ENCODE data around the gene FHL3. TPM values are rescaled to one million over a fixed set of nuclear protein-coding genes. Genes with fewer than 3 reads are reported as not detected.

FHL3 gene
- total RNA-seq, 2 donors from 2014 or later, result 7.3 to 7.8 TPM

DNA sequence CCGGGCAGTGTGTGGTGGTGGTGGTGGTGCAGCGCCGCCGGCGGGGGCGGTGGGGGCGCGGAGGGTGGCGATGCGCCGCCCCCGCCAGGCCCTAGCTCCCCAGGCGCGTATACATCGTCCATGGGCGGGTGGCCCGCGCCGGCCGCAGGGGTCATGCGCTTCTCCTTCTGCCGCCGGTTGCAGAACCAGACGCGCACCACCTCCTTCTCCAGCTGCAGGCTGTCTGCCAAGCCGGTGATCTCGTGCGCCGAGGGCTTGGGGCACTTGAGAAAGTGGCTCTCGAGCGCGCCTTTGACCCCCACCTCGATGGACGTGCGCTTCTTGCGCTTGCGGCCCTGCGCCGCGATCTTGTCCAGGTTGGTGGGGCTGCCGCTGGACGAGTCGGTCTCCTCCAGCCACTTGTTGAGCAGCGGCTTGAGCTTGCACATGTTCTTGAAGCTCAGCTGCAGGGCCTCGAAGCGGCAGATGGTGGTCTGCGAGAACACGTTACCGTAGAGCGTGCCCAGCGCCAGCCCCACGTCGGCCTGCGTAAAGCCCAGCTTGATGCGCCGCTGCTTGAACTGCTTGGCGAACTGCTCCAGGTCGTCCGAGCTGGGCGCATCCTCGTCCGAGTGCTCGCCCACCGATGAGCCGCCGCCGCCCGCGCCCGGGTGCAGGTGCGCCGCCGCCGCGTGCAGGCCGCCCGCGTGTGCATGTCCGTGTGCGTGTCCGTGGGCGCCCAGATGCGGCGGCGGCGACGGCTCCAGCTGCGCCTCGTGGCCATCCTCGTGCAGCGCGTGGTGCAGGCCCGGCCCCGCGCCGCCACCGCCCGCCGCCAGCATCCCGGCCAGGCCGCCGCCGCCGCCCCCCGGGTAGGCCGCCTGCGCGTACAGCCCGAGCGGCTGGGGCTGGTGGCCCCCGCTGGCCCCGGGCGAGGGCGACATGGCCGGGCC is 40.4 kb upstream of the FHL3 start:
- Histone ChIP-seq H3K36me3 (replicated peaks in 1 of 2; ENCODE audit: insufficient read depth in 1 of 2, low read depth in 2 of 2) (no peaks in the 10 kb centered on the region), H3K27me3 (peaks cover 0 to 29% of the 10 kb centered on the region in 2 donors), H3K4me1 (peaks cover 27% of the 10 kb centered on the region), H3K4me3 (no peak overlapping the region), H3K27ac (no peak overlapping the region), H3K9me3 (no peaks in the 10 kb centered on the region)
- no peak for ATAC-seq
- intact Hi-C loops (cut with DNase I), result no loop called here
- TF ChIP-seq POLR2A (IDR thresholded peaks at IDR 0.05), result no peak
- peak in 3 of 4 donors; percentile 27 to 45 (median 39) for DNase-seq
- WGBS, 2 donors, result 6 to 7% methylated on average over 51 to 78 of the region's 115 CpGs

DNA sequence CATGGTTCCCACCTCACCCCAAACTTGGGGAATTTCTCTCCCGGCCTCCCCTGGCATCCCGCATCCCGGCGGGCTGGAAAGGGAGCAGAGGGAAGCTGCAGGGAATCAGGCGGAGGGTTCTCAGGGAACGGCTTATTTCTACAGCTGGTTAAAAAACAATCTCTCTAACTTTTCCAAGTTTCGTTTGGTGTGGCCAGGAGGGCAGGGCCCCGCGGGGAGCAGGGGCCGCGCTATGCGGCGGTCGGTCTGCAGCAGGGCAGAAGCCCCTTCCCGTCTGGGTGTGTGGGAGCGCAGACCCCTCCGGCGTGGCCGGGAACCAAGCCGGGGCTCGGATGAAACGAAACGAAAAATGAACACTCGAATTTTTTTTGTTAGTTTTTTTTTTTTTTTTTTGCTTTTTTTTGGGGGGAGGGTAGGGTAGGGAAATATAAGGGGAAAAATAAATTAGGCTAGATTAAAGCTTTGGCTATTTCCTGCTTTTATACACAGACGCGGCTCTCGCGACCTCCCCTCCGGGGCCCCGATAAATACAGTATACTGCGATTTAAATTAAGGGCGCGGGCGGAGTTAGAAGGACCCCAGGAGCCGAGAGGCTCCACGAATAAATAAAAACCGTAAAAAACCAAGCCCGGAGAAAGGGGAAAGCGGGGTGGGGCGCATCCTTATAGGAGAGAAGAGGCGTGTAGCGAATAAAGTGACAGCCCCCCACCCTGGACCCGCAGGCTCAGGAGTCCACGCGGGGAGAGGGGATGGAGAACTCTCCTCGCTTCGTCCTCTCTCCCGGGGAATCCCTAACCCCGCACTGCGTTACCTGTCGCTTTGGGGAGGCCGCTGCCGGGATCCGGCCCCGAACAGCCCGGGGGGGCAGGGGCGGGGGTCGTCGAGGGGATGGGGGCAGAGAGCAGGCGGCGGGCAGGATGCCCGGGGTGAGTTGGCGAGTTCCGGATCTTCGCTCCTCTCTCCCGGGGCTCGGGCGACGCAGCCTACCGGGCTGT is 39.2 kb upstream of the FHL3 start:
- TF ChIP-seq, protein P1, sequence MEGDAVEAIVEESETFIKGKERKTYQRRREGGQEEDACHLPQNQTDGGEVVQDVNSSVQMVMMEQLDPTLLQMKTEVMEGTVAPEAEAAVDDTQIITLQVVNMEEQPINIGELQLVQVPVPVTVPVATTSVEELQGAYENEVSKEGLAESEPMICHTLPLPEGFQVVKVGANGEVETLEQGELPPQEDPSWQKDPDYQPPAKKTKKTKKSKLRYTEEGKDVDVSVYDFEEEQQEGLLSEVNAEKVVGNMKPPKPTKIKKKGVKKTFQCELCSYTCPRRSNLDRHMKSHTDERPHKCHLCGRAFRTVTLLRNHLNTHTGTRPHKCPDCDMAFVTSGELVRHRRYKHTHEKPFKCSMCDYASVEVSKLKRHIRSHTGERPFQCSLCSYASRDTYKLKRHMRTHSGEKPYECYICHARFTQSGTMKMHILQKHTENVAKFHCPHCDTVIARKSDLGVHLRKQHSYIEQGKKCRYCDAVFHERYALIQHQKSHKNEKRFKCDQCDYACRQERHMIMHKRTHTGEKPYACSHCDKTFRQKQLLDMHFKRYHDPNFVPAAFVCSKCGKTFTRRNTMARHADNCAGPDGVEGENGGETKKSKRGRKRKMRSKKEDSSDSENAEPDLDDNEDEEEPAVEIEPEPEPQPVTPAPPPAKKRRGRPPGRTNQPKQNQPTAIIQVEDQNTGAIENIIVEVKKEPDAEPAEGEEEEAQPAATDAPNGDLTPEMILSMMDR (IDR thresholded peaks at IDR 0.05), result no peak
- TF ChIP-seq POLR2A (IDR thresholded peaks at IDR 0.05), result no peak
- Histone ChIP-seq H3K36me3 (replicated peaks in 1 of 2; ENCODE audit: insufficient read depth in 1 of 2, low read depth in 2 of 2) (no peaks in the 10 kb centered on the region), H3K27ac (no peak overlapping the region), H3K9me3 (no peaks in the 10 kb centered on the region), H3K4me3 (no peak overlapping the region), H3K4me1 (peaks cover 27% of the 10 kb centered on the region), H3K27me3 (peaks cover 0 to 29% of the 10 kb centered on the region in 2 donors)
- ATAC-seq (no peak), DNase-seq (no peak)
- intact Hi-C loops (cut with DNase I), result no loop called here
- 5 to 8% methylated on average over 57 to 69 of the region's 70 CpGs for WGBS, 2 donors

DNA sequence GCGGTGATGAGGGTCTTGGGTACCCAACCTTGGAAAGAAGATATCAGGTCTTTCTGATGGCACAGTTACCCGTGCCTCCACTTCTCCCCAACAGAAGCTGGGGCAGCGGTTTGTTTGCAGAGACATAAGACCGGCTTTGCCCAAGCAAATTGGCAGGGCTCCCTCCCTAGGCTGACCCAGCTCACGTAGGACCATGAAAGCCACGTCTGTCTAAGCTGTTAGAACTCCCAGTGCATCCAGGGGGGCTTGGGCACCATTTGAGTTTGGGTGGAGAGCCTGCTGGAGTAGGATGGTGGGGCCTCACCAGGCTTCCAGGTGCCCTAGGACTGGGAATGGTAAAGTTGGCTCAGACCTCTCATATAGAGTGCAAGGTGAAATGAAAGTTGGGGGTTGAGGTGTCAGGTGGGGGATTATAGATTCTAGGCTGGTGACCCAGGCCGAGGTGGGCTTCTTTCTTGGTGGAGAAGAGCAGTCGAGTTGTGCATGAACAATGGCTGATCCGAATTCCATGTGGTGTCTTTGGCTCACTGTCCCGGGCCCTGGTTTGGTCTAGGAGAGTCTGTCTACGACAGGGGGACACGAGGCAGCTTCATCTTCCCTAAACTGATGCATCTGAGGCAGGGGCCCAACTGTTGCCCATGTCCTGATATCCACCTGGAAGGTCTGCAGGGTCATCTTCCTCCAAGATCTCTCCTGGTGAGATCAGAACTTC is 37.9 kb upstream of the FHL3 start:
- no peaks in the 10 kb centered on the region for H3K9me3 ChIP-seq
- no peaks in the 10 kb centered on the region for H3K36me3 ChIP-seq (replicated peaks in 1 of 2; ENCODE audit: insufficient read depth in 1 of 2, low read depth in 2 of 2)
- ATAC-seq (no peak), DNase-seq (no peak)
- no peak overlapping the region for H3K4me3 ChIP-seq
- H3K27ac ChIP-seq, result no peak overlapping the region
- intact Hi-C loops (cut with DNase I), result no loop called here
- TF ChIP-seq, protein P1 (IDR thresholded peaks at IDR 0.05), result no peak
- 71 to 77% methylated on average over 7 to 12 of the region's 12 CpGs for WGBS, 2 donors
- H3K4me1 ChIP-seq, result peaks cover 27% of the 10 kb centered on the region
- H3K27me3 ChIP-seq, result peaks cover 0 to 29% of the 10 kb centered on the region in 2 donors

DNA sequence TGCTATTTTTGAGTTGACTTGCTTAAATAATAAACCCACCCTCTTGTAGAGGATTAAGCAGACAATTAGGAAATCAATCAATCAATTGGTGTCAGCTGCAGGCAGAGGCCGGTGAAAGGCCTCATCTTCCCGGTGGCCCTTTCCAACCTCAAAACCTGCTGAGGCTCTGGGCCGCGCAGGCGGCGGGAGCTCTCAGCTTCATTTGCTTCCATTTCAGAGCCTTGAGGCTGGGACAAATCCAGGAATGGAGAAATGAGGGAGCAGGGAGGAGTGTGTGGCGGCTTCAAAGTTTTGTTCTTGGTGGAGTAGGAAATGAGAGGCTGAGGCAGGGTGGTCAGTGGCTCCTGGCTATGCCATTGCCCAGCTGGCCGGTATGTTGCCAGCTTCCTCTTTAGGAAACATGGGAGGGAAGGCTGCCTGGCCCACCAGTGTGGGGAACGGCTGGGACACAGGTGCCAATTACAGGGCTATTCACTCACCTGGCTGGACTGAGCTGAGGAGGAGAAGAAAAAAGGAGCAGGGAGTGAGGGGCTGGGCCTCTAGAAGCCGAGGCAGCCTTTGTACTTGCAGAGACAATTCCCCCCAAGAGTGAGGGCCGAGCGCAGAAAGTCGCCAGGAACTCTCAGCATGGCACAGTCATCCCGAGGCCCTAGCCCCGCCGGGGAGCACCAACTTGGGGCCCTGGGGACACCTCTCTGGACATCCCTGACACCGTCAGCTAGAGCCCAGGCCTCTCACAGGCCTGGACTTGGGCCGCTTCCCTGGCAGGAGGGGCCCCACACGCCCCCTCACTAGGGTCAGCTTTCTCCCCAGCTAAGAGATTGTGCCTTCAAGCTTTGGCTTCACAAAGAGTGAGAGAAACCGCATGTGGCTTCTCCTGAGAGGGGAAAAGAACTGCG is 36.9 kb upstream of the FHL3 start:
- TF ChIP-seq POLR2A (IDR thresholded peaks at IDR 0.05), result no peak
- TF ChIP-seq, protein P1 (IDR thresholded peaks at IDR 0.05), result no peak
- no peaks in the 10 kb centered on the region for H3K9me3 ChIP-seq
- intact Hi-C loops (cut with DNase I), result no loop called here
- H3K4me1 ChIP-seq, result peaks cover 21% of the 10 kb centered on the region
- ATAC-seq (no peak), DNase-seq (no peak)
- WGBS, 2 donors, result 82 to 84% methylated on average over 19 to 21 of the region's 21 CpGs
- H3K27me3 ChIP-seq, result peaks cover 0 to 29% of the 10 kb centered on the region in 2 donors
- no peak overlapping the region for H3K4me3 ChIP-seq
- H3K36me3 ChIP-seq (replicated peaks in 1 of 2; ENCODE audit: insufficient read depth in 1 of 2, low read depth in 2 of 2), result no peaks in the 10 kb centered on the region
- H3K27ac ChIP-seq, result no peak overlapping the region

Data from body of pancreas (tissue), 4 donors.